ENCODE results near the gene AURKA.

- TF ChIP-seq CTCF (IDR thresholded peaks at IDR 0.05) (no peak), POLR2A (IDR thresholded peaks at IDR 0.05) (no peak)
Measured at GRCh38 chr20:56426926-56427325, 34.9 kb upstream of the AURKA start.
